ENCODE data around the gene REXO1.

DNA sequence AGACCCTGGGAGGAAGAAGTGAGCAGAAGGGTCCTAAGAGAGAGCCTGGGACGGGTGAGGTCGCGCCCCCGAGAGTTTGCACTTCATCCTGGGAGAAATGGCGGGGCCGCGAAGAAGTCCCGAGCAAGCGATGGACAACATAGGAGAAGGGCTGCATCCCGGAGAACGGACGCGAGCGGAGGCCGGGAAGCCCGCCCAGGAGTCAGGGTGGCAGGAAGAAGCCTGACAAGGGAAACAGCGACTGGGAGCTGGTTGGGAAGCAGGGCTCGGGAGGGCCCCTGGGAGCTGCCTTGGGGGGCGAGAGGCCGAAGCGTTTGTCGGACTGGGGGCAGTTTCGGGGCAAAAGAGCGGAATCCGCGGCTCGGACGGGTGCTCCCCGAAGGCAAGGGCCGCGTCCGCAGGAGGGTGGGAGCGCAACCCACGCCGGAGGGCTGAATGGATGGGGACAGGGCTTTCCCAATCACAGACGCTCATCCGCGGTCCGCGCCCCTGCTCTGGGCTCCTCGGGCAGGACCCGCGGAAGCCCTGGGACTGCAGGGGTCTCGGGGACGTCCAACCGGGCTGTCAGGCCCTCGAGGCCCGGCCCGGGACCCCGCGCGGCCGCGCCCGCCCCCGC is 36.5 kb upstream of the REXO1 start:
- TF ChIP-seq, protein P1, sequence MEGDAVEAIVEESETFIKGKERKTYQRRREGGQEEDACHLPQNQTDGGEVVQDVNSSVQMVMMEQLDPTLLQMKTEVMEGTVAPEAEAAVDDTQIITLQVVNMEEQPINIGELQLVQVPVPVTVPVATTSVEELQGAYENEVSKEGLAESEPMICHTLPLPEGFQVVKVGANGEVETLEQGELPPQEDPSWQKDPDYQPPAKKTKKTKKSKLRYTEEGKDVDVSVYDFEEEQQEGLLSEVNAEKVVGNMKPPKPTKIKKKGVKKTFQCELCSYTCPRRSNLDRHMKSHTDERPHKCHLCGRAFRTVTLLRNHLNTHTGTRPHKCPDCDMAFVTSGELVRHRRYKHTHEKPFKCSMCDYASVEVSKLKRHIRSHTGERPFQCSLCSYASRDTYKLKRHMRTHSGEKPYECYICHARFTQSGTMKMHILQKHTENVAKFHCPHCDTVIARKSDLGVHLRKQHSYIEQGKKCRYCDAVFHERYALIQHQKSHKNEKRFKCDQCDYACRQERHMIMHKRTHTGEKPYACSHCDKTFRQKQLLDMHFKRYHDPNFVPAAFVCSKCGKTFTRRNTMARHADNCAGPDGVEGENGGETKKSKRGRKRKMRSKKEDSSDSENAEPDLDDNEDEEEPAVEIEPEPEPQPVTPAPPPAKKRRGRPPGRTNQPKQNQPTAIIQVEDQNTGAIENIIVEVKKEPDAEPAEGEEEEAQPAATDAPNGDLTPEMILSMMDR (IDR thresholded peaks at IDR 0.05), result no peak
- no peak for TF ChIP-seq POLR2A (IDR thresholded peaks at IDR 0.05)
